GM12875 (cell line): Measurements from ENCODE around the gene ITLN1.
A peak's percentile ranks its signal among the peaks of the same experiment; 100 is the strongest.
"Not testable (repeated sequence)": the region's sequence is repeated elsewhere in the genome, so short reads cannot be mapped to it uniquely, and the experiment has no call there.

Experiments
- H3K4me3 ChIP-seq: one replicate; pipeline ENCODE4 v1.5.1; 2011; ENCODE audit warnings: low read depth, low read length, control low read depth
- CTCF ChIP-seq: IDR thresholded peaks from 2 replicates; pipeline ENCODE4 v1.5.1; 2011; ENCODE audit warnings: low read depth, mild to moderate bottlenecking, control low read depth, inconsistent platforms, low read length, moderate library complexity, borderline replicate concordance; ENCODE audit not compliant: insufficient read depth

ITLN1 gene

DNA sequence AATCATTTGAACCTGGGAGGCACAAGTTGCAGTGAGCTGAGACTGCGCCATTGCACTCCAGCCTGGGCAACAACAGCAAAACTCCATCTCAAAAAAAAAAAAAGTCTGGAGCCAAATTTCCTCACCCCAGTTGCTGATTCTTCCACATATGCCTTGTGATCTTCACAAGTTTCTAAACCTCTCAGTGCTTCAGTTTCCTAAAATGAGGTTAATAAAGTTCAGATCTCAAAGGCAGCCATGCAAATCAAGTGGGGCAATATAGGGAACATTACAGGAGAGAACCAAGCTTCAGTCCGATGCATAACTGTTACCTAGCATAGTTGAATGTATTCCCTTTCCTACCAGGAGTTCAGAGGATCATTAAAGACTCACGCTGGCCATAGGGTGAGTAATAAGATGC, 4.8 kb downstream of the ITLN1 start:
- TF ChIP-seq CTCF, result no peak
- H3K4me3 ChIP-seq, result no peak overlapping the region

DNA sequence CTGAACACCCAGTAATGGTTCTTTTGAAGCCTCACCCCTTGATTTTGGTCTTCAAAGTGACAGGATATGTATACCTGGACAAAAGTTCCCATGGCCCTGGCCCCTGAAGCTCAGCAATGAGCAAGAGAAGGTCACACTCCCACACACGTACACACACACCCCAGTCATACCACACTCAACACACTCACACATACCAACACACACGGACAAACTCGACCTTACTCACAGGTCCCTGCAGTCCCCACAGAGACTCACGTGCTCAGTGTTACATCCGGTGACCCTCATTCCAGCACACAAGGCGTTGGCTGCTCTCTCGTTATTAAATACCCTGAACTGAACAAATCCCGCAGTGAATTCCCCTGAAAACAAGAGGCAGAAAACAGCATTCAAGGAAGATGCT, 5.9 kb downstream of the ITLN1 start:
- H3K4me3 ChIP-seq, result no peak overlapping the region
- TF ChIP-seq CTCF, result no peak

DNA sequence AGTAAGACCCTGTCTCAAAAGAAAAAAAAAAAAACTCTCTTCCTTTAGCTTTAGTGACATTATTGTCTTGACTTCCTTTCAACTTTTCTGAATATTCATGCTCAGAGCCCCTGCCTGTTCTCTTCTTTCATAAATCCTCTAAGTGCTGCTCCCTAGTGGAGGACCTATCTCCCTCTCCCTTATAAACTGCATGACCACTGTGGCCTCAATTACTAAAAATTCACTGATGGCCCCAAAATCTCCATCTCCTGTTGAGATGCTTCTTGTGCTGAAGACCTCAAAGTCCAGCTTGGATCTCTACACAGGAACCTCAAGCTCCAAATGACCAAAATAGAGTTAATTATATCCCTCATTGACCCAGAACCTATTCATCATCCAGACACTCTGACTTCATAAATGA, 7.8 kb downstream of the ITLN1 start:
- TF ChIP-seq CTCF, result peak; percentile 33; the same call in 1 of the 2 replicates

DNA sequence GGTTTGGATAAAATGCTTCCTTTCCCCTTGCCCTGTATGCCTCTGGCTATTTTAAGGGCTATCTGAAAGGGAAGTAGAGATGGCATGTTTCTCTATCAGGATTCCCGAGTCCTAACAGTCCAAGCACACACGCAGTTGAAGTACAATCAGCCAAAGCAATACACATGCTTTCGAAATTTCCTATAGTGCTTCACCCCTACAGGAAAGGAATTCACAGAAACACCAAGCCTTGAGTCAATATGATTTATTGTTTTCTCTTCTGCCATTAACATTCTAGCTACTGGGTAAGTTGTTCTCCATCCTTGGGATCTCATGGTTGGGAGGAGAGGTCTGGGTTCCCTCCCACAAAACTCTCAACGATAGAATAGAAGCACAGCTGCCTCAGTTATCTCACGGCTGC, 8.7 kb downstream of the ITLN1 start:
- H3K4me3 ChIP-seq, result no peak overlapping the region
- no peak for TF ChIP-seq CTCF

More for the DNA sequence above, 7.8 kb downstream of the ITLN1 start:
- H3K4me3 ChIP-seq, result no peak overlapping the region

- not testable (repeated sequence) for H3K4me3 ChIP-seq
Observed at GRCh38 chr1:160875591-160875990, 9.4 kb downstream of the ITLN1 start.

- no peak for TF ChIP-seq CTCF
- no peak overlapping the region for H3K4me3 ChIP-seq
Observed at GRCh38 chr1:160874935-160875334, 10.0 kb downstream of the ITLN1 start.

GRCh38 chr1:160868141-160868540, 16.8 kb downstream of the ITLN1 start:
- TF ChIP-seq CTCF, result no peak
- no peak overlapping the region for H3K4me3 ChIP-seq

DNA sequence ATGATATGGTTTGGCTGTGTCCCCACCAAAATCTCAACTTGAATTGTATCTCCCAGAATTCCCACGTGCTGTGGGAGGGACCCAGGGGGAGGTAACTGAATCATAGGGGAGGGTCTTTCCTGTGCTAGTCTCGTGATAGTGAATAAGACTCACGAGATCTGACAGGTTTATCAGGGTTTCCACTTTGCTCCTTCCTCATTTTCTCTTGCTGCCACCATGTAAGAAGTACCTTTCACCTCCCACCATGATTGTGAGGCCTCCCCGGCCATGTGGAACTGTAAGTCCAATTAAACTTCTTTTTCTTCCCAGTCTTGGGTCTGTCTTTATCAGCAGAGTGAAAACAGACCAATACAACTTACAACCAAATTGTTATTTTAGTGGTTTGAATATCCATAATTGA, 17.3 kb downstream of the ITLN1 start:
- not testable (repeated sequence) for H3K4me3 ChIP-seq
